NCI-H2029 (cell line): ENCODE measurements around the gene ACTC1.

ENCODE experiments used
- DNase-seq: peaks from one replicate; lab custom pipeline; 2025; lab: John Stamatoyannopoulos, UW

ACTC1 gene

DNA sequence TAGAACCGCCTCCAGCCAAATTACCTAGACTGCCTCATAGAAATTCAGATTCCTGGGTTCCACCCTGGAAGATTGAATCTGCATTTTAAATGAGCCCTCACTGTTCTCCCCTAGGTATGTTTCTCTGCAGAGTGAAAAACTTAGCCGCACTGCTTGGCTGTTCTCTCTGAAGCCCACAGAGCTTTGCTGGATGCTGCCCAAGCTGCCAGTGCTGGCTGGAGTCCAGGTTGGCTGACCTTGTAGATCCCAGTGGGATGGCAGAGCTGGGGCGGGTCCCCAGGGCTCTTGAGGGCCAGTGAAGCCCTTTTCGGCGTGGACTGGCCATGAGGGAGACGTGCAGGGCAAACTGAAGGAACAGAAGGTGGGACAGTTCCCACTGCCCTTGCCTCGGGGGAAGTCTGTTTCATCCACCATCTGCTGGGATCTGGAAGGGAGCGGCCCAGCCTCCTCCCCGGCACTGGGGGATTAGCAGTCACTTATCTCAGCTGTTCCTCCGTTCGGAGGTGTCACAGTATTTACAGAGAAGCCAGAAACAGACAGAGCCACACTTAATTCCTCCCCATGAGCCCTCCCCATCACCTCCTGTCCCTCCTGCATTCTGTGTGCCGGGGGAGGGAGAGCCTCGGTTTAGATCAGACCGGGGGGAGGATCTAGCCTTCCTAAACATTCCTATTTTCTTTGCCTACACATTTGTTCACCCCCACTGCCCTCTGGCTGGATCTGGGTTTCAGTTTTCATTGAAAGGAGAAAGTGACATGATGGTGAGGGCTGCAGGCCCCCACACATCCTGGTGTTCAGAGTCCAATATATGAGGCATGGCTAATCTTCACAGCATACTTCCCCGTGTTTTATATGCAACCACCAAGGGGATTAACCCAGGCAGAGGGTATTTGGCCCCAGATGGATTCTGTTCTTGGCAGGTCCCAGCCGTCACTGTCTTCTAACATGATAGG lies 4.1 kb upstream of the ACTC1 start:
- no peak for DNase-seq

DNA sequence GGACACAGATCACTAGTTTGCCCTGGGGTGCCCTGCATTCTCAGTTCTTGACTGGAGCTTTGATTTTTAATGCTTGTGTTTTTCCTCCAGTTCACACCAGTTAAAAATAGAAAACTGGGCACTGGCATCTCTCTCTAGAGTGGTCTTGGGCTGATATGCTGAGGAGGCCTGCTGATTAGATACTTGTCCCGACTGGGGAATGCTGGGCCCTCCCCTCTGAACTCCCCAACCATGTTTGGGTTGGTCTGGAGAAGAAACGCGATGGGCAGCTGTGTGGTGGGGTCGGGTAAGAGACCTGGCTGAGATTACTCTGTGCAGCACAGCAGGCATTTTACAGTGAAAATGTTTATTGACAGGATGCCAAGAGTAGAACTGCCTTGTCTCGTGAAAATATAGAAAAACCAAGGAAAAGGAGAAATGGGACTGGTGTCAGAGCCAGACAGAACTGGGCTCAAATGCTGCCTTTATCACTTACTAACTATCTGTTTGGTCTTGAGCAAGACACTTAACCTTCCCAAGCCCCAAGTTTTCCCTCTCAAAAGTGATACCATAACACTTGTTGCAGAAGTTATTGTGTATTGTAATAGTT lies 1.6 kb upstream of the ACTC1 start:
- no peak for DNase-seq

- no peak for DNase-seq
Observed at GRCh38 chr15:34794590-34795206, 651 bp downstream of the ACTC1 start.

GRCh38 chr15:34793901-34794300 lies 1.4 kb downstream of the ACTC1 start:
- no peak for DNase-seq

DNA sequence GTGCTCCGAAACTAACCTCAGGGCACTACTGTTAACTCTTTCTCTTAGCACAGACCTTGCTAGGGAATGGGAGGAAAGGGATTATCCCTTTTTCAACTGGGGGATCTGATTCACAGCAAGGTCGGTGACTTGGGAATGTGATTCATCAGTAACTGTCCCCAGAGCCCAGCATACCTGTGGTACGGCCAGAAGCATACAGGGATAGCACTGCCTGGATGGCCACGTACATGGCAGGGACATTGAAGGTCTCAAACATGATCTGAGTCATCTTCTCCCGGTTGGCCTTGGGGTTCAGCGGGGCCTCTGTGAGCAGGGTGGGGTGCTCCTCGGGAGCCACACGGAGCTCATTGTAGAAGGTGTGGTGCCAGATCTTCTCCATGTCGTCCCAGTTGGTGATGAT lies 2.3 kb downstream of the ACTC1 start:
- DNase-seq = no peak

GRCh38 chr15:34791701-34792100 lies 3.6 kb downstream of the ACTC1 start:
- DNase-seq = no peak

- no peak for DNase-seq
Observed at GRCh38 chr15:34790121-34790520, 5.2 kb downstream of the ACTC1 start.

- DNase-seq = no peak
Observed at GRCh38 chr15:34789326-34789725, 6.0 kb downstream of the ACTC1 start.

DNA sequence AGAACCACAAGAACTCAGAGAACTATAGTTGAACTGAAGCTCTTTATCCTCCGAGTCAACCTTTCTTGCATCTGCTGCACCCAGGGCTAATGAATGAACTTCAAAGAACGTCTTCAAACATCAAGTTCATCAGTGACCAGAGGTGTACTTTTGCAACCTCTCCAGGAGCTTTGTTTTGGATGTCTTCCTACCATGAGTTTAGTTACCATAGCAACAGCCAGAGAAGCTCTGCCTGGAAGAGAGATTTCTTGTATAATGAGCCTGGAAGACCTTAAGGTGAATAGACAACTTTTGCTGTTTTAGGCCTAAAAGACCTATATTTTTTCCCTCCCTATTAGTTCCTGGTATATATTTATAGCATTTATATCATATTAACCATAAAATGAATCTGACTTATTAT lies 9.1 kb downstream of the ACTC1 start:
- DNase-seq = no peak

- no peak for DNase-seq
Observed at GRCh38 chr15:34783991-34784390, 11.4 kb downstream of the ACTC1 start.

- no peak for DNase-seq
Observed at GRCh38 chr15:34783431-34783830, 11.9 kb downstream of the ACTC1 start.

- DNase-seq = no peak
Observed at GRCh38 chr15:34782901-34783300, 12.4 kb downstream of the ACTC1 start.

DNA sequence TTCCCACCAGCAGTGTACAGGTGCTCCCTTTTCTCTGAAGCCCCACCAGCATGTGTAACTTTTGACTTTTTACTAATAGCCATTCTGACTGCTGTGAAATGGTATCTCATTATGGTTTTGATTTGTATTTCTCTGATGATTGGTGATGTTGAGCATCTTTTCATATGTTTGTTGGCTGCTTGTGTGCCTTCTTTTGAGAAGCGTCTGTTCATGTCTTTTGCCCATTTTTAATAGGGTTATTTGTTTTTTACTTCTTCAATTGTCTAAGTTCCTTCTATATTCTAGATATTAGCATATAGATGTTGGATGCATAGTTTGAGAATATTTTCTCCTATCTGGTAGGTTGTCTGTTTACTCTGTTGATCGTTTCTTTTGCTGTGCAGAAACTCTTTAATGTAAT lies 14.6 kb downstream of the ACTC1 start:
- no peak for DNase-seq

DNA sequence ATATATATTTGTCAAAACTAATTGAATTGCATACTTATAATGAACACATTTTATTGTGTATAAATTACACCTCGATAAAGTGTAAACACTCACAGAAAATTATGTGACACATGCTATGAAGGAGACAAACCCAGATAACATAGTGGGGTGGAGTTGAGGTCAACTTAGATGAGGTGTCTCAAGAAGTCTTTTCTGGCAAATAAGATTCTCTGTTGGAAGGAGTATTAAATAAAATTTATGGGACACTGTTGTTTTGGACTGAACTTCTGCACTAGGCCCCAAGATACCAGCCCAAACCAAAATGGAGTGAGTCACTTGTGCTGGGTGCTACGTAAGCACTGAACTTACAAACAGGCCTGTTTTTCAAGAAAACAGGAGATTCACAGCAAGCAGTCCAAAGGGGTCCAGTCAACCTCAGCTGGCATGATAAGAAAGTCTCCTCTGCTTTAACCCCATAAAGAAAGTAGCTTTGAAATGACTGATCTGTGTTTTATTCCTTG lies 18.7 kb downstream of the ACTC1 start:
- no peak for DNase-seq

GRCh38 chr15:34773917-34774316 lies 21.4 kb downstream of the ACTC1 start:
- DNase-seq = no peak

GRCh38 chr15:34773013-34773412 lies 22.3 kb downstream of the ACTC1 start:
- DNase-seq = no peak

- DNase-seq = no peak
Observed at GRCh38 chr15:34772312-34772711, 23.0 kb downstream of the ACTC1 start.

- DNase-seq = no peak
Observed at GRCh38 chr15:34769711-34770110, 25.6 kb downstream of the ACTC1 start.

GRCh38 chr15:34768530-34768929 lies 26.8 kb downstream of the ACTC1 start:
- DNase-seq = no peak

GRCh38 chr15:34765741-34766140 lies 29.6 kb downstream of the ACTC1 start:
- no peak for DNase-seq

GRCh38 chr15:34760909-34761308 lies 34.4 kb downstream of the ACTC1 start:
- no peak for DNase-seq

GRCh38 chr15:34759992-34760391 lies 35.4 kb downstream of the ACTC1 start:
- no peak for DNase-seq

GRCh38 chr15:34759347-34759746 lies 36.0 kb downstream of the ACTC1 start:
- DNase-seq = no peak
